NCI-H2196 (cell line): ENCODE data around the gene PARP12.

Source experiments
- DNase-seq: peaks from one replicate; lab custom pipeline; 2025; ENCODE audit not compliant: unreplicated experiment; lab: John Stamatoyannopoulos, UW

Gene PARP12

DNA sequence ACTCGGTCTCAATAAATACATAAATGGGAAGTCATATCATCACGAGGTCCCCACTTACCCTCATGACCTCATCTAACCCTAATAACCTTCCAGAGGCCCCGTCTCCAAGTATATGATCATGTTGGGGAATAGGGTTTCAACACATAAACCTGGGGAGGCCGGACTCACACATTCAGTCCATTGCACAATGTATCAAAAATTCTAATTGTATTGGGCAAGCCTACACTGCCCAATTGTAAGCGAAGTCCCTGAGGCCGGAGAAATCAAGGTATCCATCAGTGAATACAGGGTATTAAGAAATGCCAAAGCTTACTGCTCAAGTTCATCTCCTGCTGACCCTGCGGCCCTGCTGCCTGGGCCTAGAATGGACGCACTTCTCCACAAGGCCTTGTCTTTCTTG lies 69.6 kb downstream of the PARP12 start:
- DNase-seq, result no peak

DNA sequence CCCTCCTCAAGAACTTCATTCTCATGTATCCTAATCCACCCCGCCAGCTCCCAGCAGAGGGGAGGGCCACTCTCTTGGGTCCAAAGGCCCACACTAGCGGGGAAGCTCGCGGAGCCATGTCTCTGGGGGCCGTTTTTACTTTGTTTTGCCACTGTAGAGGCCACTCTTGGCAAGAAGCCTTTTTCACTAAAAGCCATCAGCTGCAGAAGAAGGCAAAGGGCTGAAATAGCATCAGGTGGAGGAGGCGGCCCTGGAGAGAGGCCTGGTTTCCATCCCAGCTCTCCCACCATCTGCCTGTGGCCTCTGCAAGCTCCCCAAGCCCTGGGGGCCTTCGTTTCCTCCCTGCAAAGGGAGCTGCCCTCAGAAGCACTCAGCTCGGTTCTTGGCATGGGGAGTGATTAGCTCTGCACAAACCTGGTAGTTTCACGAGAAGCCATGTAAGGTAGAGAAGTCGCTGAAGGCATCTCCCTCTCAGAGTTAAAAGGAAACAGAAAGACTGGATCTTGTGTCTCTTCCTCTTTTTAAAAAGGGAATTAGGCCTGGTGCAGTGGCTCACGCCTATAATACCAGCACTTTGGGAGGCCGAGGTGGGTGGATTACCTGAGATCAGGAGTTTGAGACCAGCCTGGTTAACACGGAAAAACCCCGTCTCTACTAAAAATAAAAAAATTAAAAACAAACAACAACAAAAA lies 70.3 kb downstream of the PARP12 start:
- no peak for DNase-seq

DNA sequence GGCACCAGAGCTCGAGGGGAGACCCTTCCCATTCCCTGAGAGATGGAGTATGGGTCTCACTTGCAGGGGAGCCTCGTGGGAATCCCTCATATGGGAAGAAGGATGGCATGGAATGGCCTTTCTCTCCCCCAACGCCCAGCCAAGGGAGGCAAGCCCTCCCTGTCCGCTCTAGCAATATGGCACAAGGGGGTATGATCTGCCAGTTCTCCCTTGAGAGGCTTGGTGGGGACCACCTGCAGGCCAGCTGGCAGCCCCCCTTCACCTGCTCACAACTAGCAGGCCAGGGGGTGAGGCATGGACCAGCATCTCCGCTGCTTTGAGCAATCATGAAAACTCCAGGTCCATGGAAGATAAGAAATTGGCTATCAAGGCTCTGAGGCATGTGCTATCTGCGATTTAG lies 70.8 kb downstream of the PARP12 start:
- no peak for DNase-seq

DNA sequence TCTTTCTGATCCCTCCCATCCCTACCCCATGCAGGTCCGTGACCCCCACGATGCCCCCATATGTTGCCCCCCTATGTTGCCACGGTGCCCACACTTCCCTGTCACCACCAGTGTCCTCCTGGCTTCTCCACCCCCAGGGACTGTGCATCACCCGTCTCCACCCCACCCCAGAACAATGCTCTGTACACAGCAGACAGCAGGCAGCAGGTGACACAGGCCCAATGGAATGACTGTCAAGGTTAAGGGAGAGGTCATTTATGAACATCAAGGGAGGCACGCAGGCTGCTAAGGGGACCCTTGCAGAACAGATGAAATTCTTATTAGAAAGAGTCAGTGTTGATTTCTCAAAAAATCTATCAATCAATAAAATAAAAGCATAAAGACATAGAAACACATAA lies 71.5 kb downstream of the PARP12 start:
- DNase-seq, result no peak

DNA sequence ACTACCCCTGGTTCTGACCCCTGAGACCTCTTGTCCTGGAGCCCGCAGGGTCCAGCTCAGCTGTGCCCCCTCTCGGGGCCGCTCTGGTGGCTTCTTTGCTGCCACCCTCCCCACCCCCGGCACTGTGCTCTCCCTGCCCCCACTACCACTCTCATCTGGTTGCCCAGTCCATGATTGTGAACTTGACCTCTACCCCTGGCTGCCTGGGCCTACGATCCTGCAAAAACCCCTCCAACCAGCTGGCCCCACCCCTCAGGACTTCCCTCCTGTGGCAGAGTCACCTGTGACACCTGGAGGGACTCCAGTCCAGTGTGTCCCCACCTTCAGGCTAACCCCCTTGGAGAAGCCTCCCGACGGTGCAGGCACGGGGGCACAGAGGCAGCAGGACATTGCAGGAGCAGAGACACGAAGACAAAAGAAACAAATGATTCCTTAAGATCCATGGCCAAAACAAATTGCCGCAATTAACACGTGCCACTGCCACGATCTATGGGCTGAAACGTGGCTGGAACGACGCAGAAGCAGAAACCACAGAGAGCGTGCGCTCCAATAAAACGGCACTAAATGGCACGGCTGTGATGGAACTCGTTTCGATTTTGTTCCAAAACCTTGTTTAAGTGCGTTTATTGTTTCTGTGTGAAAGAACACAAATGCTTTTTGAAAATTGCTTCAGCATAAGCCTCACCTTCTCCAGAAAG lies 72.0 kb downstream of the PARP12 start:
- no peak for DNase-seq

DNA sequence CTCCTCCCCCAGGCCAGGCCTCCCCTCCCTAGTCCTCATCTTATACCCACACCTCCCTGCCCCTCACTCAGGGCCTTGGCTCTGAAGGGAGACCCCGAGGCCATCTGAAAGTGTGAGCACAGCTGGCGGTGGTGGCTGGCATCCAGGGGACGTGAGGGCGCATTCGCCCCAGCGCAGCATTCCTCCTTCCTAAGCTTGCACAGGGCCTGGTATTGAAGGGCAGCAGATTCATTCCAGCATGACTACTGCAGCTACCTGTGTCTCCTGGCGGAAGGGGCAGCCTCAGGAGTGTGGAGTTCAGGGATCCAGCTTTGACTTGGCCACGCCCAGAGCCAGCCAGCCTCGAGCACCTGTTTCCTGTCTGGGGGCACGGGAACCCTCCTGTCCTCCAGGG lies 72.6 kb downstream of the PARP12 start:
- DNase-seq, result no peak

DNA sequence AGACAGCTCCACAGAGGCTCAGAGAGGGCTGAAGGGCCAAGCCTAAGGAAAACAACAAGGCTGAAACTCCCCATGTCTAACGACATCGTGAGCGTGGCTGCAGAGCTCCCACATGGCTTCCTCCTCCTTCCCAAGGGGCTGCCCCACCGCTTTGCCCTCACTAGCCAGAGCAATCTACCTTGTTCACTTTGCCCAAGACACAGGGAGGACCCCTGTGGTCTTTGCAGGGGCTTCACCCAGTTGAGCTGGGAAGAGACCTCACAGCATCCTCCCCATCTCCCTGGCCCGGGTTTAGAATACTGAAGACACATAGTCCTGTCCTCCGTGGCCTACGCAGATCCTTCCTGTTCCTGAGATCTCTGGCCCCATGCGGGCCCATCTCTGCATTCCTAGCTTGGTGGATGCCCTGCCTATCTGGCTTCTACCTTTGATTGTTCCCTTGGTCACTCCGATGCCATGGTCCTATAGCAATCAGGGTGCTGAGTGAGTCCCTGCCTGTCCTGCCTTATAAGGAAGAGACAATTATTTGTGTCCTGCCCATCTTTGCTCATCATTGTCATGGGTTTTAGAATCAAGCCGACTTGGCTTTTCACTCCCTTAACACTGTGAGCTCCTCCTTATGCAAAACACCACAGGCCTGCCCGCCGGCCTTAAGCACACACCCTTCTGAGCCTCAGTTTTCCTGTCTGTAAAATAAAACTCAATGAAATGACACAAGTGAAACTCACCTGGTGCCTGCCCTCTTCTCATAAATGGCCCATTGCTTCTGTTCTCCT lies 73.2 kb downstream of the PARP12 start:
- DNase-seq, result no peak

DNA sequence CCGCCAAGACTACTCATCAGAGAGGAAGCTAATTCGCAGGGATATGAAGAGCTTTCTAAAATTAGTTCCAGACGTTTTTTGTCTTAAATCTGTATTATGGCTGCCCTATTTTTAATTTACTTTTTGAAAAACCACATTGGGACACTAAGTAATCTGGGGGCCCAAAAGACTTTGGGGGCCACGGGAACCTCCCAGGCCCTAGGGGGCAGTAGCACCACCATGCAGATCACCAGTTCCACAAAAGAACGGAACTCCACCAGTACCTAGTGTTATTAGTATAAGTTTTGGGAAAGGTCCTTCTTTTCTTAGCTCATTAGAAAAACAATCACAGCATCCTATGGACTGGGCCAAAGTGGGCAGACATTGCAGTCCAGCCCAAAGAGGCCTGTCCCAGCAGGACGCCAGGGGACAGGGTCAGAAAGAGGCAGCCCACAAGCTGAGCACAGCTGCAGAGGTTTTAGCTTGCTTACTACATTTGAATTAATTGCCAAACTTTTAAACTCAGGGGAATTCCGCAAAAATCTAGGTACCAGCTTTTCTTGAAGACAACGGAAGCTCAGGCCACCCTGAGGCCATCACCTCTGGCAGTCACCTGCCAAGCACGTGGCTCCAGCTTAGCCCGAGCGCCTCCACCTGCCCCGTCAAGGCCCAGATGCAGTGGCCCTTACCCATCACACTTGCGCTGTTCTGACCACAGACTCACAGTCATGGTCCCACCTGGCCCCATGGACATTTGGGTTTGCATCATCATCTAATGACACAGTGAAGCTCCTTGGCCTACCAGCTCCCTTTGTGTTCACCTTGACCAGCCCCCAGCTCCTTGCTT lies 74.8 kb downstream of the PARP12 start:
- no peak for DNase-seq

DNA sequence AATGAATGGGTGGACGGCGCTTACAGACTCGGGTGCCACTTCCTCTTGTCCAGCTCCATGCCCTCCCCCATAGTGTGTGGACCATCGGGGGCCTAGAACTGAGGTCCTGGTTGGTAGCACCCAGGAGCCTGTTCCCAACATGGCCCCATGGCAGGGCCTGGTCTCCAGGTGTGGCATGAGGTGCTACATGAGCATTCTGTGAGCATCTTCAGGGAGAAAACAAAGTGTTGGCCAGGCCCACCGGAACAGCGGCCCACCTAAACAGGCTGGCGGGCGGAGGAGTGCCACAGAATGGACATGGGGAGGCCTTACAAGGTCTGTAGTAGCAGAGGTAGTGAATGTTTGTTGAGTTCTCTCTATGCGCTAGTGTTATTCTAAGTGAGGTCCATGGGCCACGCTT lies 76.9 kb downstream of the PARP12 start:
- DNase-seq, result no peak

DNA sequence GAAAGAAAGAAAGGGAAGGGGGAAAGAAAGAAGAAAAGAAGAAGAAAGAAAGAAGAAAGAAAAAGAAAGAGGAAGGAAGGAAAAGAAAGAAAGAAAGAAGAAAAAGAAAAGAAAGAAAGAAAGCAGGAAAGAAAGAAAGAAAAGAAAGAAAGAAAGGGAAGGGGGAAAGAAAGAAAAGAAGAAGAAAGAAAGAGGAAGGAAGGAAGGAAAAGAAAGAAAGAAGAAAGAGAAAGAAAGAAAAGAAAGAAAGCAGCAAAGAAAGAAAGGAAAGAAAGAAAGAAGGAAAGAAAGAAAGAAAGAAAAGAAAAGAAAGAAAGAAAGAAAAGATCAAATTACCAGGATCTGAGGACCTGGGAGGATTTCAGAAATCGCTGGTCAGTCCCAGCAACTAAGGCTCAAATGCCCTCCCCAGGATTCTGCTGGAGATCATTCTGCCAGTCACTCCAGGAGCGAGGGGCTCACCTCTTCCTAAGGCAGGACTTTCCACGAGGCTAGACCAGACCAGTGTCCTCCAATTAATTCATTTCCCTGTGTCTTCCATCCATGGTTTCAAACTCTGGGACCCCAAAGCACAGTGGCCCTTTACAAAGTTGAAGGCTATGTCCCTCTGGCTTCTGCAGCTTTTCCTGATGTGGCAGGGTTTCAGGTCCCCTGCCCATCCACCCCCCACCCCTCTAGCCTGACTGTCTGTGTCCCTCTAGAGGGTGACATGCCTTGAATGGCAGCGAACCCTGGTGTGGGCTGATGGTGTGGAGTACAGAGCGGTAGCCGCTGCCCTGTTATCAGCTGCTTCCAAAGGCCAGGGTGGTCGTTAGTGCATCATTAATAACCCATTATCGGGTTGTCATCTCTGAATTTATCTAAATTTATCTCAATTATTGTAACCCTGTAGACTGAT lies 77.9 kb downstream of the PARP12 start:
- DNase-seq, result no peak

DNA sequence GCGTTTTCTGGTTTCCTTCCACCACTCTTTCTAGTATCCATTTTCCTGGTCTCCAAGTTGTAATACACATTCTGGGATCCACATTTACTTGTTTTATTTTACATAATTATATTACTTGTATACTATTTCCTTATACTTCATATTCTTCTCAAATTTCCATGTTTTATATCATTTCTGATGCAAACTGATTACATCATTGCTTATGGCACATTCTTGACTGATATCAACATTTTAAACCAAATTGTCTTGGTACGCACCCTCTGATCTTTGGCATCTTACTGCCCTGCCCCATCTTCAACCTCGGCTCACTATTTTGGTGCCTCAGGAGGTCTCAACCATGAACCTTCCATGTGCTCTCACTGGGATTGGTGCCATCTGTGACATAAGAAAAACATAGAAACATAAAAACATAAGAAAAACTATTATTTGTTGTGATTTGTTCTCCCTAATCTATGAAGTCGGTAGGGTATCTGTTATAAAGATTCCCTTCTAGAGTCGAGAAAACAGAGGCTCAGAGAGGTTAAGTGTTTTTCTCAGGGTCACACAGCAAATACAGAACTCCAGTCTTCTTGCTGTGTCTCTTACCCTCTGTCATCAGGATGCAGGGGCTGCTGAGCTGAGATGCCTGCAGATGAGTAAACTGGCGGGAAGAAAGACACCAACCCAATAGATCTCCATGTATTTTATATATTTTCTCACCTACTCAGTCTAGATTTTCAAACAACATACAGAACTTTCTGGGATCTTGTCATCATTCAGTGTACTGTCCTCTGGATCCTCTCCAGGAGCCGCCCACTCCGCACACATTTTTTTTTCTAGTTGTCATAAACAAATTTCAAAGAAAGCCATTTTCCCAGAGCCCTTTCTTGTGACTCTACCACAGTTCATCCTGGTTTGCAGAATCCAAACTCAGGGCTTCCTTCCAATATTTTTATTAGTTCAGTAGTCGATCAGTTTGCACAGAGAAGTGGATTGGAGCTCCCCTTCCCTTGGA lies 79.5 kb downstream of the PARP12 start:
- DNase-seq, result no peak

DNA sequence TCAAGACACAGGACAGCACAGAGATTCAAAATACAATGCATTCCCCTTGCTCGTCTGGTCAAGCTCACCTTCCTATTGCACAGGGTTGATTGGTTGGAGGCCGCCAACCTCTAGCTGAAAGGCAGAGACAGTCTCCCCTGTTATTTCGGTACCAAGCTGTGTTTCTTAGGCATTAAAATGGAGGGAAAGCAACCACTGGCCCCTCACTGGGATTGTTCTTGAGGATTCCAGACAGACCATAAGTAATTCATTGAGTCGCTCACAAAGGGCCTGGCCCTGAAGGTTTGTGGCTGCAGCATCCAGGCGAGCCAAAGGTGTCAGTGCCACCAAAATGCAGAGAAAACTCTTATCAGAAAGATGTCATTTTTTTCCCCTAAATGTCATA lies 81.2 kb downstream of the PARP12 start:
- DNase-seq, result no peak

DNA sequence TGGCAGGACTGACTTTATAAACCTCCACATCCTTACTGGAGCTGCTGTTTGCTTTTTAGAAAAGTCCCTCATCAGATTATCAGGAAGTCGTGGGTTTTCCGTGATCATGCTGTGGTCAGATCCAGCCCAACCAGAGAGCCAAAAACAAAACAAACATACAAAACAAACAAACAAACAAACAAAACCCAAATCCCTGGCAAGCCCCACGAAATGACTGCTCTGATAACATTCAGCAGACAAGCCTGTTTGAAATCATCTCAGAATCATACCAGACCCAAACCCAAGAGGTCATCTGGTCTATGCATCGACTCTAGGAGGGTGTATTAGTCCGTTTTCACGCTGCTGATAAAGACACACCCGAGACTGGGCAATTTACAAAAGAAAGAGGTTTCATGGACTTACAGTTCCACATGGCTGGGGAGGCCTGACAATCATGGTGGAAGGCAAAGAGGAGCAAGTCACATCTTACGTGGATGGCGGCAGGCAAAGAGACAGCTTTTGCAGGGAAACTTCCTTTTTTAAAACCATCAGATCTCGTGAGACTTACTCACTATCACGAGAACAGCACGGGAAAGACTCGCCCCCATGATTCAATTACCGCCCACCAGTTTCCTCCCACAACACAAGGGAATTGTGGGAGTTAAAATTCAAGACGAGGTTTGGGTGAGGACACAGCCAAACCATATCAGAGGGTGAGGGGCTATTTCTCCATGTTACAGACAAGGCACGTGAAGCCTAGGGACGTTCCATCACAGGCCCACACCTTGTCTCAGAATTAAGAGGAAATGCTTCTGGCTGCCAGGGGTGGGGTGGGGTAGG lies 85.7 kb downstream of the PARP12 start:
- DNase-seq, result no peak

DNA sequence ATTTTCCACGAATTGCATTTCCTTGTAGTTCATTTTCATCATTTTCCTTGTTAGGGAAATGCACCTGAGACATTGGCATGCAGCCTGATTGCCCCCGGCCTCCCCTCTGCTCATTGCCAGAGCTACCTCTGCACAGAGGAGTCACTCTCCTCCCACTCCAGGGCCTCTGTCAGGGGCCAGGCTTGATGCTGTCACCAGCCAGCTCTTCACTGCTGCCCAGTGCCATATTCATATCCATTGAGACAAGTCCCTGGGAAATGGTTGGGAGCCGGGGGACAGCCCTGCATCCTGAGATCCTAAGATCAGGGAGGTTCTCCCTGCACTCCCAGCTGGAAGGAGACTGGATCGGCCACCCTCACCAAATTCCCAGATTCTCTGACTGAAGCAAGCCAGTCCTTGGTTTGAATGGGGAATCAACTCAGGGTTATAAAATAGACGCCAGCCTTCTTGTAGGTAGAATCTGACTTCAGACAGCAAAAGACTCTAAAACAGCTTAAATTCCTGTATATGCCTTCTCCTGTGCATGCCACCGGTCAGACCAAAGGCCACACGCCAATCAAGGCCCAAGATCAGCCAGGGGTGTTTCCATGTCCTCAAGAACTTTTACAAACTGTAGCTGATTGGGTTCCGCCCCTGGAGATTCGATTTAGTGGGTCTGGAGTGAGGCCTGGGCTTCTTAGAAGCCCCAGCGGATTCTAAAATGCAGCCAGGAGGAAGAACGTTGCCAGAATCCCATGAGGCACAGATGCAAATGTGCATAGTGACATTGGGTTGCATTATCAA lies 86.5 kb downstream of the PARP12 start:
- no peak for DNase-seq

DNA sequence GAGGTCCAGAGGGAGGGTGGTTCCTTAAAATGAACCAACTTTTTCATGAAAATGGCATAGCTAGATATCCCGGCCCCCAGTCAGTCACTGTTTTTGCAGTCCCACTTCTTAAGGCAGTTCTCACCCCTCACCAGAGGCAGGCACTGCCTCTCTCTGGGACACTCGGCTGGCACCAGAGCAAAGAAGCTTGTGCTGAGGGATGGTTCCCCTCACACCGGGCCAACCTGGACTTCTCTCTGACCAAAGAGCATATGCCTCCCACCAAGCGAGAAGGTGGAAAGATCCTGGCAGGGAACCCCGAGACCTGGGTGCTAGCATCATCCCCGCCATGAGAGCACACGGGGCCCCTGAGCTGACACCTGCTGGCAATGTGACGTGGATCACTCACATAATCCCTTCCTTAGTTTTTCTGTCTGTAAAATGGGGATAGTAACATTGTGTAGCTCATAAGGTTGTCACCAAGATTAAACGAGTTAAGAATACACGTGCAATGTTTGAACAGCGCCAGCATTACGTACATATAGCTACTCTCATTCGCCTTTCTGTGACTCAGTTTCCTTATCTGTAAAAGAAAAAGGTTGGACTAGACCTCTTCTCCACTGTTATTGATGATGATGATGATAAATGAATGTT lies 88.5 kb downstream of the PARP12 start:
- DNase-seq, result no peak
